WTC11 (cell line): Measurements from ENCODE around the gene TSSC4.

Source experiments
- FOXK1 ChIP-seq: sonication (generic); formaldehyde crosslinking; IDR thresholded peaks from 2 replicates; pipeline ENCODE4 v1.8.0; 2022; ENCODE audit warnings: mild to moderate bottlenecking, moderate library complexity, missing genetic modification reagents
- MAX ChIP-seq: sonication (generic); formaldehyde crosslinking; IDR thresholded peaks from 2 replicates; pipeline ENCODE4 v1.8.0; 2022; ENCODE audit warnings: mild to moderate bottlenecking, missing genetic modification reagents
- NR1H2 ChIP-seq: sonication (generic); formaldehyde crosslinking; IDR thresholded peaks from 2 replicates; pipeline ENCODE4 v1.9.0; 2021; ENCODE audit warnings: mild to moderate bottlenecking, moderate library complexity, missing genetic modification reagents
- STAT6 ChIP-seq: sonication (generic); formaldehyde crosslinking; conservative IDR thresholded peaks from 2 replicates; pipeline ENCODE4 v1.8.1; 2023; ENCODE audit warnings: mild to moderate bottlenecking, low read depth, missing genetic modification reagents, moderate library complexity
- TF ChIP-seq, protein P1 (sequence below): fragments of 200-600 bp; IDR thresholded peaks from 2 replicates; pipeline ENCODE4 v1.8.0; 2022; ENCODE audit warnings: antibody characterized with exemption

GRCh38 chr11:2418693-2419360 lies 18.3 kb downstream of the TSSC4 start:
- TF ChIP-seq, protein P1, sequence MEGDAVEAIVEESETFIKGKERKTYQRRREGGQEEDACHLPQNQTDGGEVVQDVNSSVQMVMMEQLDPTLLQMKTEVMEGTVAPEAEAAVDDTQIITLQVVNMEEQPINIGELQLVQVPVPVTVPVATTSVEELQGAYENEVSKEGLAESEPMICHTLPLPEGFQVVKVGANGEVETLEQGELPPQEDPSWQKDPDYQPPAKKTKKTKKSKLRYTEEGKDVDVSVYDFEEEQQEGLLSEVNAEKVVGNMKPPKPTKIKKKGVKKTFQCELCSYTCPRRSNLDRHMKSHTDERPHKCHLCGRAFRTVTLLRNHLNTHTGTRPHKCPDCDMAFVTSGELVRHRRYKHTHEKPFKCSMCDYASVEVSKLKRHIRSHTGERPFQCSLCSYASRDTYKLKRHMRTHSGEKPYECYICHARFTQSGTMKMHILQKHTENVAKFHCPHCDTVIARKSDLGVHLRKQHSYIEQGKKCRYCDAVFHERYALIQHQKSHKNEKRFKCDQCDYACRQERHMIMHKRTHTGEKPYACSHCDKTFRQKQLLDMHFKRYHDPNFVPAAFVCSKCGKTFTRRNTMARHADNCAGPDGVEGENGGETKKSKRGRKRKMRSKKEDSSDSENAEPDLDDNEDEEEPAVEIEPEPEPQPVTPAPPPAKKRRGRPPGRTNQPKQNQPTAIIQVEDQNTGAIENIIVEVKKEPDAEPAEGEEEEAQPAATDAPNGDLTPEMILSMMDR = no peak
- TF ChIP-seq STAT6 (CRISPR knock-in tag) (no peak), FOXK1 (no peak), MAX (CRISPR knock-in tag) (no peak), NR1H2 (no peak)
